ENCODE measurements around the gene DSTN.

DNA sequence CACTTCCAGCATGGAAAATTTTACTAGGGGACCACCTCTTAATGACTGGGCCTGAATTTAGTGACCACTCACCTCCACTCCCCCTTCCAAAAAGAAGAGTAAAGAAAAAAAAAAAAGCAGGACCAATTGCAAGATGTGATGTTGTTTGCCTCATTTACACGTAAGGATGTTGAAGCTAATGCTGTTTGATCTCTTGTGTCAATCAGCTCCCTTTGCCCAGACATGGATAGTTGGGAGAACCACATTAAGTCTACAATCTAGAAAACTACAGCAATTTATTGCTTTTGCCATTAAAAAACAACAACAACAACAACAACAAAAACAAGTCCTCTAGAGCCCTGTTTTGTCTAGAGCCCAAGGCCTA lies 11.0 kb upstream of the DSTN start:
- TF ChIP-seq, protein P1, sequence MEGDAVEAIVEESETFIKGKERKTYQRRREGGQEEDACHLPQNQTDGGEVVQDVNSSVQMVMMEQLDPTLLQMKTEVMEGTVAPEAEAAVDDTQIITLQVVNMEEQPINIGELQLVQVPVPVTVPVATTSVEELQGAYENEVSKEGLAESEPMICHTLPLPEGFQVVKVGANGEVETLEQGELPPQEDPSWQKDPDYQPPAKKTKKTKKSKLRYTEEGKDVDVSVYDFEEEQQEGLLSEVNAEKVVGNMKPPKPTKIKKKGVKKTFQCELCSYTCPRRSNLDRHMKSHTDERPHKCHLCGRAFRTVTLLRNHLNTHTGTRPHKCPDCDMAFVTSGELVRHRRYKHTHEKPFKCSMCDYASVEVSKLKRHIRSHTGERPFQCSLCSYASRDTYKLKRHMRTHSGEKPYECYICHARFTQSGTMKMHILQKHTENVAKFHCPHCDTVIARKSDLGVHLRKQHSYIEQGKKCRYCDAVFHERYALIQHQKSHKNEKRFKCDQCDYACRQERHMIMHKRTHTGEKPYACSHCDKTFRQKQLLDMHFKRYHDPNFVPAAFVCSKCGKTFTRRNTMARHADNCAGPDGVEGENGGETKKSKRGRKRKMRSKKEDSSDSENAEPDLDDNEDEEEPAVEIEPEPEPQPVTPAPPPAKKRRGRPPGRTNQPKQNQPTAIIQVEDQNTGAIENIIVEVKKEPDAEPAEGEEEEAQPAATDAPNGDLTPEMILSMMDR (conservative IDR thresholded peaks at IDR 0.05; ENCODE audit: low read length), result no peak
- TF ChIP-seq EZH2phosphoT487 (IDR thresholded peaks at IDR 0.05; ENCODE audit: borderline replicate concordance, low read depth, low read length), result no peak

All from OCI-LY7 (cell line).